Suppressor macrophage treated with lipopolysaccharide for 4 hours (primary cell): ENCODE measurements around the gene TMEM82.

ENCODE experiments used
- DNase-seq: peaks from one replicate; pipeline ENCODE4 v3.0.0-alpha.2; 2020

TMEM82 gene

GRCh38 chr1:15722411-15722810, 19.9 kb upstream of the TMEM82 start:
- DNase-seq: no peak

- no peak for DNase-seq
These were observed 19.3 kb upstream of the TMEM82 start for GRCh38 chr1:15722836-15723532.

- no peak for DNase-seq
These were observed 18.6 kb upstream of the TMEM82 start for GRCh38 chr1:15723631-15724246.

- no peak for DNase-seq
These were observed 17.1 kb upstream of the TMEM82 start for GRCh38 chr1:15724949-15725880.

GRCh38 chr1:15726508-15726907, 15.8 kb upstream of the TMEM82 start:
- no peak for DNase-seq

- DNase-seq: no peak
These were observed 15.3 kb upstream of the TMEM82 start for GRCh38 chr1:15727021-15727420.

- no peak for DNase-seq
These were observed 14.9 kb upstream of the TMEM82 start for GRCh38 chr1:15727424-15727823.

- DNase-seq: no peak
These were observed 14.3 kb upstream of the TMEM82 start for GRCh38 chr1:15727866-15728534.

GRCh38 chr1:15728937-15729657, 13.2 kb upstream of the TMEM82 start:
- DNase-seq: no peak

- DNase-seq: no peak
These were observed 11.9 kb upstream of the TMEM82 start for GRCh38 chr1:15730423-15730822.

- no peak for DNase-seq
These were observed 11.4 kb upstream of the TMEM82 start for GRCh38 chr1:15730936-15731335.

GRCh38 chr1:15731735-15732685, 10.3 kb upstream of the TMEM82 start:
- no peak for DNase-seq

GRCh38 chr1:15732686-15733081, 9.6 kb upstream of the TMEM82 start:
- no peak for DNase-seq

GRCh38 chr1:15733218-15733725, 9.0 kb upstream of the TMEM82 start:
- DNase-seq: no peak

- DNase-seq: no peak
These were observed 8.5 kb upstream of the TMEM82 start for GRCh38 chr1:15733726-15734226.

- DNase-seq: no peak
These were observed 8.0 kb upstream of the TMEM82 start for GRCh38 chr1:15734296-15734695.

- DNase-seq: no peak
These were observed 7.4 kb upstream of the TMEM82 start for GRCh38 chr1:15734901-15735300.

- DNase-seq: no peak
These were observed 6.8 kb upstream of the TMEM82 start for GRCh38 chr1:15735304-15736037.

GRCh38 chr1:15736038-15736891, 6.0 kb upstream of the TMEM82 start, which contains the start of gene SLC25A34:
Gene SLC25A34, plus strand, starts transcription at chr1:15736258. Its CDS starts 228 bp downstream, at chr1:15736486.
- no peak for DNase-seq
